K562 (cell line): ENCODE results near the gene INSIG1. TPM values are rescaled to one million over a fixed set of nuclear protein-coding genes. Genes with fewer than 3 reads are reported as not detected.

Experiments used
- ATAC-seq: fragments of 200-7000 bp; cut with Tn5 transposase; 3 replicates; pipeline ENCODE4 v1.9.1; 2020; ENCODE audit warnings: moderate library complexity
- BruUV-seq: library from RNA; stranded (reverse); fragments of 400-500 nt; replicated peaks from 2 replicates; lab custom pipeline; 2021; lab: Mats Ljungman, UMichigan
- CTCF ChIA-PET: fragments of 300-600 bp; formaldehyde crosslinking; extraction: SDS; loops from one replicate; lab custom pipeline; 2021; ENCODE audit warnings: low intra/inter-chr PET ratio; lab: Yijun Ruan, JAX
- POLR2A ChIA-PET: fragments of 300-600, 350-650 bp; sonication (Branson Sonifier 250); formaldehyde crosslinking; extraction: SDS; loops from one replicate; lab custom pipeline; 2021; ENCODE audit warnings: antibody characterized with exemption, inconsistent platforms; lab: Yijun Ruan, JAX
- DNase-seq, 4 experiments: peaks; one replicate each; pipeline versions ENCODE4 v3.0.0 to v3.0.0-alpha.2; 2011 to 2018; ENCODE audit warnings: low spot score in 3 of 4, mixed read lengths in 3 of 4; ENCODE audit errors: extremely low read depth in 1 of 4
- FAIRE-seq: peaks from 2 replicates; lab custom pipeline; 2011; peaks lifted over from hg19 to GRCh38; lab: Jason Lieb, UNC
- H2AFZ ChIP-seq: 2 replicates; pipeline ENCODE4 v1.6.0; 2011; ENCODE audit warnings: low read depth, low read length, control low read depth, inconsistent platforms
- H3K27ac ChIP-seq: fragments of 200-600 bp; 3 replicates; pipeline ENCODE4 v1.8.0; 2011; ENCODE audit warnings: low read depth, mild to moderate bottlenecking, control low read depth, inconsistent platforms, low read length, moderate library complexity, mixed read lengths; ENCODE audit errors: extremely low read depth
- H3K27me3 ChIP-seq, 2 experiments: fragments of 300-600 bp in 1 of 2; 2 replicates in 1 of 2; 3 replicates in 1 of 2; pipeline versions ENCODE4 v1.6.0 to v1.8.0; 2011; ENCODE audit warnings: inconsistent platforms in 2 of 2, low read length in 2 of 2, mild to moderate bottlenecking in 1 of 2, mixed read lengths in 1 of 2, moderate library complexity in 1 of 2; ENCODE audit not compliant: control insufficient read depth in 2 of 2, insufficient read depth in 2 of 2
- H3K36me3 ChIP-seq: fragments of 300-600 bp; 3 replicates; pipeline ENCODE4 v1.8.0; 2011; ENCODE audit warnings: mild to moderate bottlenecking, low read length, inconsistent platforms; ENCODE audit not compliant: control insufficient read depth, insufficient read depth
- H3K4me1 ChIP-seq, 2 experiments: fragments of 200-600 bp in 1 of 2; replicated peaks in 1 of 2; 2 replicates in 1 of 2; 3 replicates in 1 of 2; pipeline versions ENCODE4 v1.5.1 to v1.8.0; 2011; ENCODE audit warnings: inconsistent platforms in 2 of 2, low read length in 2 of 2, mild to moderate bottlenecking in 1 of 2, mixed read lengths in 1 of 2, moderate library complexity in 1 of 2; ENCODE audit not compliant: control insufficient read depth in 2 of 2, insufficient read depth in 2 of 2
- H3K4me2 ChIP-seq: 2 replicates; pipeline ENCODE4 v1.6.1; 2011; ENCODE audit warnings: low read length, control low read depth, inconsistent platforms, mixed read lengths; ENCODE audit not compliant: insufficient read depth
- H3K4me3 ChIP-seq: fragments of 200-600 bp; sonication (generic), shearing (Covaris generic); 2 replicates; pipeline ENCODE4 v1.5.1; 2016; ENCODE audit warnings: control low read depth, inconsistent platforms
- H3K79me2 ChIP-seq: fragments of 200-600 bp; 3 replicates; pipeline ENCODE4 v1.8.0; 2011; ENCODE audit warnings: low read length, inconsistent platforms; ENCODE audit not compliant: control insufficient read depth, insufficient read depth
- H3K9ac ChIP-seq, 2 experiments: 2 replicates each; pipeline versions ENCODE4 v1.6.0 to v1.6.1; 2011; ENCODE audit warnings: low read depth in 2 of 2, low read length in 2 of 2, control low read depth in 1 of 2, inconsistent platforms in 1 of 2, mild to moderate bottlenecking in 1 of 2, mixed read lengths in 1 of 2; ENCODE audit not compliant: insufficient read depth in 1 of 2
- H3K9me1 ChIP-seq: one replicate; pipeline ENCODE4 v1.6.0; 2011; ENCODE audit warnings: inconsistent platforms, mild to moderate bottlenecking, low read length, moderate library complexity; ENCODE audit not compliant: control insufficient read depth, insufficient read depth
- H3K9me3 ChIP-seq: replicated peaks from 2 replicates; pipeline ENCODE4 v1.5.1; 2011; ENCODE audit warnings: low read depth, low read length, inconsistent platforms; ENCODE audit not compliant: control insufficient read depth, insufficient read depth
- H4K20me1 ChIP-seq: replicated peaks from 2 replicates; pipeline ENCODE4 v1.6.1; 2011; ENCODE audit warnings: low read length, inconsistent platforms, mixed read lengths; ENCODE audit not compliant: control insufficient read depth, insufficient read depth
- EWSR1 ChIP-seq: fragments of 450-650 bp; IDR thresholded peaks from 2 replicates; pipeline ENCODE4 v1.6.1; 2018; ENCODE audit warnings: borderline replicate concordance, mild to moderate bottlenecking, low read depth, moderate library complexity; ENCODE audit not compliant: partially characterized antibody
- GABPA ChIP-seq: fragments of 200-800 bp; sonication (Bioruptor generic); conservative IDR thresholded peaks from 2 replicates; pipeline ENCODE4 v1.6.1; 2016; ENCODE audit warnings: low read depth, missing genetic modification characterization, missing compliant biosample characterization
- ZNF263 ChIP-seq: sonication (generic); formaldehyde crosslinking; IDR thresholded peaks from 2 replicates; pipeline ENCODE4 v1.8.0; 2022; ENCODE audit warnings: mild to moderate bottlenecking, missing genetic modification reagents, borderline replicate concordance
- WGBS: fragments of 100-300 bp; shearing (Covaris generic); methylation state at CpG from one replicate; pipeline ENCODE4 v1.1.6; 2016; ENCODE audit warnings: low coverage, mixed read lengths; ENCODE audit not compliant: insufficient coverage; ENCODE audit errors: missing lambda C conversion rate; 5-methylcytosine and 5-hydroxymethylcytosine counted together
- in situ Hi-C: fragments of 300-500 bp; cut with MboI; formaldehyde crosslinking; loops from 4 replicates; pipeline ENCODE4 v1.15.0; 2018; ENCODE audit warnings: inconsistent platforms, mixed read lengths
- intact Hi-C: fragments of 100-400 bp; cut with micrococcal nuclease; formaldehyde crosslinking; loops from 2 replicates; pipeline ENCODE4 v1.14.2; 2022
- polyA plus RNA-seq, 8 experiments: library from polyadenylated mRNA; depleted of rRNA in 4 of 8; stranded (reverse) in 5 of 8; unstranded in 3 of 8; fragments of >200 nt; fragmentation: Nextera tagmentation in 2 of 8; fragmentation: Illumina TruSeq in 1 of 8; extraction: Ambion mirVana in 2 of 8; extraction: Trizol in 1 of 8; gene quantifications; 2 replicates each; pipeline versions ENCODE4 v1.2.1 to v1.2.3, GENCODE V29; 2011 to 2014; ENCODE audit warnings: inconsistent platforms in 1 of 8, missing spikeins in 1 of 8
- total RNA-seq, 7 experiments: library from RNA; depleted of rRNA in 6 of 7; stranded (reverse); fragments of >200 nt in 6 of 7; fragmentation: Illumina TruSeq in 2 of 7; extraction: Trizol in 2 of 7; gene quantifications; 2 replicates each; pipeline versions ENCODE4 v1.2.1 to v1.2.3, GENCODE V29; 2011 to 2021; ENCODE audit warnings: low replicate concordance in 1 of 7

Gene INSIG1
- total and polyA plus RNA-seq, 9 of the 15 experiments (the other 6 are each of a cell fraction or from before 2014, with no cell fraction given): 57.1 to 787 (median 238) TPM

DNA sequence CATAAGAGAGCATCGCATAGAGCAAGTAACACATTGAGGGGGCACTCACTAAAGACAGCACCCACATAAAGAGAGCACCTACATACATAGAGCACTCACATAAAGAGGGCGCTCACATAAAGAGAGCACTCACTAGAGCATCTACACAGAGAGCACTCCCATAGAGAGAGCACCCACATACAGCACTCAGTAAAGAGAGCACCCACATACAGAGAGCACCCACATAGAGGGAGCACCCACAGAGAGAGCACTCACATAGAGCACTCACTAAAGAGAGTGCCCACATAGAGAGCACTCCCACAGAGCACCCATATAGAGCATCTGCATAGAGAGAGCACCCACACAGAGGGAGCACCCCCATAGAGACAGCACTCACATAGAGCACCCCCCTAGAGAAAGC, 47.8 kb downstream of the INSIG1 start:
- TF ChIP-seq ZNF263 (CRISPR knock-in tag): peak; percentile 88
- TF ChIP-seq EWSR1: no peak
- TF ChIP-seq, all 486 proteins: peak for 1
- peak; percentile 8; the same call in 2 of the 3 replicates for ATAC-seq
- BruUV-seq: no TSS peak
- intact Hi-C loops (loop anchor here (1.0 kb wide), 2 partner anchors 155 to 417 kb away; no protein-coding TSS in a partner anchor), in situ Hi-C loops (no loop called here)
- ChIA-PET POLR2A (interaction anchor here (0.6 to 1.7 kb wide), 3 partner anchors 12 to 198 kb away, joined by 3 to 4 read pairs (median 3); no protein-coding TSS in a partner anchor), CTCF (interaction anchor here (0.9 to 3.3 kb wide), 4 partner anchors 155 to 431 kb away, joined by 5 to 32 read pairs (median 18); no protein-coding TSS in a partner anchor)
- Histone ChIP-seq H3K4me3 (no peak overlapping the region), H3K4me1 (peaks cover 0 to 19% of the 10 kb centered on the region in 2 experiments; a peak in 3 of 5 replicates), H3K4me2 (peak overlapping the region; percentile 71), H3K27me3 (peaks cover 23 to 42% of the 10 kb centered on the region in 2 experiments; a peak in 4 of 5 replicates), H3K9me3 (no peaks in the 10 kb centered on the region), H3K9me1 (no peaks in the 10 kb centered on the region), H3K27ac (no peak overlapping the region), H3K9ac (no peak overlapping the region), H2AFZ (peak overlapping the region; percentile 94), H3K36me3 (no peaks in the 10 kb centered on the region), H4K20me1 (no peaks in the 10 kb centered on the region), H3K79me2 (no peaks in the 10 kb centered on the region)
- FAIRE-seq: no peak
- 20% methylated on average over 2 of the region's 2 CpGs for WGBS
- DNase-seq: no peak

DNA sequence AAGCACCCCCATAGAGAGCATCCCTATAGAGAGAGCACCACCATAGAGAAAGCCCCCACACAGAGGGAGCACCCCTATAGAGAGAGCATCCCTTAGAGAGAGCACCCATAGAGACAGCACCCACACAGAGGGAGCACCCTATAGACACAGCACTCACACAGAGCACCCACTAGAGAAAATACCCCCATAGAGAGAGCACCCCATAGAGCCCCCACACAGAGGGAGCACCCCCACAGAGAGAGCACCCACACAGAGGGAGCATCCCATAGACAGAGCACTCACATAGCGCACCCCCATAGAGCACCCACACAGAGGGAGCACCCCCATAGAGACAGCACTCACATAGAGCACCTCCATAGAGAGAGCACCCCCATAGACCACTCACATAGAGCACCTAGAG, 48.6 kb downstream of the INSIG1 start:
- intact Hi-C loops: no loop called here
- ATAC-seq (no peak), DNase-seq (no peak), FAIRE-seq (no peak)
- Histone ChIP-seq H3K9me1 (no peaks in the 10 kb centered on the region), H3K4me3 (no peak overlapping the region), H3K27ac (no peak overlapping the region), H3K9ac (no peak overlapping the region), H3K36me3 (no peaks in the 10 kb centered on the region), H3K4me1 (peaks cover 0 to 19% of the 10 kb centered on the region in 2 experiments; a peak in 3 of 5 replicates), H3K27me3 (peaks cover 21 to 38% of the 10 kb centered on the region in 2 experiments), H3K79me2 (no peaks in the 10 kb centered on the region), H2AFZ (no peak overlapping the region), H3K4me2 (no peak overlapping the region), H4K20me1 (no peaks in the 10 kb centered on the region), H3K9me3 (no peaks in the 10 kb centered on the region)
- no peak for TF ChIP-seq GABPA (tag)
- peak; percentile 84 for TF ChIP-seq ZNF263 (CRISPR knock-in tag)
- no TSS peak for BruUV-seq
- in situ Hi-C loops: no loop called here
- 40% methylated on average over 1 of the region's 1 CpG for WGBS
- POLR2A ChIA-PET: no interaction called here
- CTCF ChIA-PET: interaction anchor here (3.3 kb wide), 1 partner anchor 156 kb away, joined by 29 read pairs; no protein-coding TSS in a partner anchor
